PC-9 (cell line): ENCODE results near the gene FRMD8. TPM values are rescaled to one million over a fixed set of nuclear protein-coding genes. Genes with fewer than 3 reads are reported as not detected.

Experiments used
- BruUV-seq: library from RNA; stranded (reverse); fragments of 400-500 nt; replicated peaks from 2 replicates; lab custom pipeline; 2021; lab: Mats Ljungman, UMichigan
- CTCF ChIA-PET: fragments of 300-600 bp; sonication (Branson Sonifier 250); formaldehyde crosslinking; loops from one replicate; lab custom pipeline; 2022; ENCODE audit warnings: antibody characterized with exemption; lab: Charles Lee
- POLR2A ChIA-PET: fragments of 300-600 bp; sonication (Branson Sonifier 250); formaldehyde crosslinking; loops from one replicate; lab custom pipeline; 2022; ENCODE audit warnings: antibody characterized with exemption; ENCODE audit not compliant: unreplicated experiment; lab: Charles Lee
- DNase-seq, 2 experiments: peaks; one replicate each; pipeline versions ENCODE4 v3.0.0 to v3.0.0-alpha.2; 2015 to 2022; ENCODE audit warnings: mixed read lengths in 1 of 2
- H2AFZ ChIP-seq: fragments of 200-600 bp; sonication (generic); 2 replicates; pipeline ENCODE4 v1.8.1; 2017; ENCODE audit warnings: antibody characterized with exemption
- H3F3A ChIP-seq: fragments of 200-600 bp; sonication (generic); 2 replicates; pipeline ENCODE4 v1.8.1; 2017; ENCODE audit warnings: antibody characterized with exemption, mild to moderate bottlenecking, low read depth; ENCODE audit not compliant: insufficient read depth
- H3K27ac ChIP-seq: fragments of 200-600 bp; sonication (generic); 2 replicates; pipeline ENCODE4 v1.6.1; 2016; ENCODE audit warnings: mixed run types
- H3K27me3 ChIP-seq: fragments of 200-600 bp; sonication (generic); 2 replicates; pipeline ENCODE4 v1.6.1; 2016; ENCODE audit warnings: low read depth, mixed run types; ENCODE audit not compliant: insufficient read depth
- H3K36me3 ChIP-seq: fragments of 200-600 bp; sonication (generic); 2 replicates; pipeline ENCODE4 v1.6.1; 2016; ENCODE audit warnings: low read depth, mixed run types
- H3K4me1 ChIP-seq: fragments of 200-600 bp; sonication (generic); replicated peaks from 2 replicates; pipeline ENCODE4 v1.6.1; 2016; ENCODE audit warnings: mixed run types; ENCODE audit not compliant: insufficient read depth
- H3K4me2 ChIP-seq: fragments of 200-600 bp; sonication (generic); 2 replicates; pipeline ENCODE4 v1.6.1; 2017; ENCODE audit warnings: mixed run types
- H3K4me3 ChIP-seq: fragments of 200-600 bp; sonication (generic); 2 replicates; pipeline ENCODE4 v1.6.1; 2016; ENCODE audit warnings: mixed run types
- H3K79me2 ChIP-seq: fragments of 200-600 bp; sonication (generic); 2 replicates; pipeline ENCODE4 v1.6.1; 2017; ENCODE audit warnings: low read depth, mixed run types
- H3K9me2 ChIP-seq: fragments of 200-600 bp; sonication (generic); 2 replicates; pipeline ENCODE4 v1.8.1; 2017; ENCODE audit warnings: mild to moderate bottlenecking; ENCODE audit not compliant: insufficient read depth
- H3K9me3 ChIP-seq: fragments of 200-600 bp; sonication (generic); 2 replicates; pipeline ENCODE4 v1.8.1; 2016; ENCODE audit warnings: low read depth; ENCODE audit not compliant: insufficient read depth
- H4K20me1 ChIP-seq: fragments of 200-600 bp; sonication (generic); 2 replicates; pipeline ENCODE4 v1.8.1; 2017; ENCODE audit not compliant: insufficient read depth
- CTCF ChIP-seq: fragments of 200-600 bp; sonication (generic); conservative IDR thresholded peaks from 2 replicates; pipeline ENCODE4 v1.6.1; 2017; ENCODE audit warnings: mixed run types, antibody characterized with exemption, mild to moderate bottlenecking, moderate library complexity
- EZH2 ChIP-seq: fragments of 200-600 bp; sonication (generic); IDR thresholded peaks from 2 replicates; pipeline ENCODE4 v1.8.0; 2017; ENCODE audit warnings: antibody characterized with exemption, low read depth
- intact Hi-C: fragments of 100-400 bp; cut with micrococcal nuclease; formaldehyde crosslinking; loops from one replicate; pipeline ENCODE4 v1.10.0; 2022; ENCODE audit not compliant: unreplicated experiment
- total RNA-seq: library from RNA; stranded (reverse); gene quantifications from 2 replicates; pipeline ENCODE4 v1.2.3, GENCODE V29; 2021

FRMD8 gene
- total RNA-seq, 1 experiment from 2014 or later, result 32.4 TPM

- ChIA-PET CTCF (no interaction called here), POLR2A (interaction anchor here (0.6 kb wide), 1 partner anchor 180 kb away, joined by 3 read pairs; no protein-coding TSS in a partner anchor)
- no peak overlapping the region for H3K27ac ChIP-seq
Observed at GRCh38 chr11:65378928-65379638, 7.4 kb upstream of the FRMD8 start.

GRCh38 chr11:65379698-65380459, 6.6 kb upstream of the FRMD8 start:
- no TSS peak for BruUV-seq
- H3K9me3 ChIP-seq, result no peaks in the 10 kb centered on the region
- H3K4me3 ChIP-seq, result no peak overlapping the region
- peaks cover 46% of the 10 kb centered on the region for H3K4me1 ChIP-seq
- intact Hi-C loops, result no loop called here
- H4K20me1 ChIP-seq, result no peaks in the 10 kb centered on the region
- H3K9me2 ChIP-seq, result no peaks in the 10 kb centered on the region
- H3F3A ChIP-seq, result peaks cover 58% of the 10 kb centered on the region
- TF ChIP-seq CTCF (no peak), EZH2 (no peak)
- peaks cover 7% of the 10 kb centered on the region; the same call in 1 of the 2 replicates for H3K79me2 ChIP-seq
- ChIA-PET CTCF (no interaction called here), POLR2A (interaction anchor here (1.0 kb wide), 1 partner anchor 128 kb away, joined by 14 read pairs; no protein-coding TSS in a partner anchor)
- H3K36me3 ChIP-seq, result no peaks in the 10 kb centered on the region
- H3K4me2 ChIP-seq, result peak overlapping the region; percentile 83; the same call in 1 of the 2 replicates
- no peak overlapping the region for H2AFZ ChIP-seq
- no peaks in the 10 kb centered on the region for H3K27me3 ChIP-seq
- no peak for DNase-seq
- peak overlapping the region; percentile 93; the same call in 1 of the 2 replicates for H3K27ac ChIP-seq

More at GRCh38 chr11:65378928-65379638, 7.4 kb upstream of the FRMD8 start:
- intact Hi-C loops, result no loop called here
- Histone ChIP-seq H3F3A (peaks cover 55% of the 10 kb centered on the region), H2AFZ (no peak overlapping the region), H4K20me1 (no peaks in the 10 kb centered on the region), H3K9me2 (no peaks in the 10 kb centered on the region), H3K4me2 (no peak overlapping the region), H3K4me3 (no peak overlapping the region), H3K36me3 (no peaks in the 10 kb centered on the region), H3K79me2 (peaks cover 7% of the 10 kb centered on the region; the same call in 1 of the 2 replicates), H3K9me3 (no peaks in the 10 kb centered on the region), H3K27me3 (no peaks in the 10 kb centered on the region), H3K4me1 (peaks cover 38% of the 10 kb centered on the region)
- DNase-seq, result no peak
- BruUV-seq, result no TSS peak
- no peak for TF ChIP-seq EZH2
- TF ChIP-seq CTCF, result no peak

GRCh38 chr11:65380460-65381119, 5.8 kb upstream of the FRMD8 start:
- H3K4me2 ChIP-seq, result peak overlapping the region; percentile 83
- H3K27ac ChIP-seq, result peak overlapping the region; percentile 93
- H3K27me3 ChIP-seq, result no peaks in the 10 kb centered on the region
- peaks cover 53% of the 10 kb centered on the region for H3K4me1 ChIP-seq
- peaks cover 7% of the 10 kb centered on the region; the same call in 1 of the 2 replicates for H3K79me2 ChIP-seq
- POLR2A ChIA-PET, result interaction anchor here (1.0 kb wide), 1 partner anchor 127 kb away, joined by 14 read pairs; no protein-coding TSS in a partner anchor
- no peak for DNase-seq
- no peaks in the 10 kb centered on the region for H3K9me3 ChIP-seq
- H3F3A ChIP-seq, result peaks cover 60% of the 10 kb centered on the region
- peak overlapping the region; percentile 48; the same call in 1 of the 2 replicates for H3K4me3 ChIP-seq
- no TSS peak for BruUV-seq
- CTCF ChIA-PET, result interaction anchor here (1.0 kb wide), 1 partner anchor 105 kb away, joined by 10 read pairs; no protein-coding TSS in a partner anchor
- H4K20me1 ChIP-seq, result no peaks in the 10 kb centered on the region
- no peaks in the 10 kb centered on the region for H3K9me2 ChIP-seq
- no peak overlapping the region for H2AFZ ChIP-seq
- intact Hi-C loops, result no loop called here
- TF ChIP-seq EZH2 (no peak), CTCF (no peak; the same call in 1 of the 2 replicates)
- no peaks in the 10 kb centered on the region for H3K36me3 ChIP-seq
